Measurements from ENCODE around the gene ZRANB1.

GRCh38 chr10:124949543-124949942 is 7.6 kb downstream of the ZRANB1 start:
- TF ChIP-seq ZBTB40 (IDR thresholded peaks at IDR 0.05; ENCODE audit: borderline replicate concordance) (no peak), SIN3A (IDR thresholded peaks at IDR 0.05; ENCODE audit: low read depth, low read length) (no peak)
